Suprapubic skin (tissue), 4 donors: Measurements from ENCODE around the gene UVRAG. TPM values are rescaled to one million over a fixed set of nuclear protein-coding genes. Genes with fewer than 3 reads are reported as not detected.

Experiments
- DNase-seq, 2 donors: peaks; one replicate each; pipeline ENCODE4 v3.0.0-alpha.2; 2019; ENCODE audit warnings: low spot score in 2 of 2
- H3K27ac ChIP-seq: fragments of 200-600 bp; sonication (generic); one replicate; pipeline ENCODE4 v1.5.1; 2019
- H3K27me3 ChIP-seq: fragments of 200-600 bp; sonication (generic); one replicate; pipeline ENCODE4 v1.5.1; 2019
- H3K36me3 ChIP-seq: fragments of 200-600 bp; sonication (generic); one replicate; pipeline ENCODE4 v1.5.1; 2019
- H3K4me1 ChIP-seq: fragments of 200-600 bp; sonication (generic); one replicate; pipeline ENCODE4 v1.5.1; 2019
- H3K4me3 ChIP-seq: fragments of 200-600 bp; sonication (generic); one replicate; pipeline ENCODE4 v1.5.1; 2019; ENCODE audit warnings: mild to moderate bottlenecking
- H3K9me3 ChIP-seq: fragments of 200-600 bp; sonication (generic); one replicate; pipeline ENCODE4 v1.5.1; 2019
- CTCF ChIP-seq, 2 donors: fragments of 200-600 bp in 1 of 2; fragments of 450-650 bp in 1 of 2; sonication (generic) in 1 of 2; IDR thresholded peaks; one replicate each; pipeline ENCODE4 v1.5.1; 2016 to 2019; ENCODE audit warnings: antibody characterized with exemption in 2 of 2, mild to moderate bottlenecking in 1 of 2, moderate library complexity in 1 of 2
- EP300 ChIP-seq: sonication (generic); formaldehyde crosslinking; IDR thresholded peaks from one replicate; pipeline ENCODE4 v1.6.1; 2017; ENCODE audit warnings: antibody characterized with exemption
- POLR2A ChIP-seq, 2 donors: fragments of 450-650 bp; IDR thresholded peaks; one replicate each; pipeline ENCODE4 v1.6.1; 2017; ENCODE audit warnings: antibody characterized with exemption in 2 of 2, mild to moderate bottlenecking in 2 of 2, moderate library complexity in 2 of 2
- POLR2AphosphoS5 ChIP-seq, 3 donors: sonication (generic); formaldehyde crosslinking; IDR thresholded peaks; one replicate each; pipeline ENCODE4 v1.6.1; 2017; ENCODE audit warnings: antibody characterized with exemption in 3 of 3
- WGBS: methylation state at CpG from one replicate; pipeline ENCODE4 v1.1.5; 2018; 5-methylcytosine and 5-hydroxymethylcytosine counted together
- total RNA-seq, 4 donors: library from RNA; depleted of rRNA; stranded (reverse); fragments of >200 nt; gene quantifications; one replicate each; pipeline ENCODE4 v1.1.0, GENCODE V29; 2016

UVRAG gene
- total RNA-seq, 4 donors from 2014 or later: 17.5 to 30.0 (median 22.1) TPM

- Histone ChIP-seq H3K36me3 (no peaks in the 10 kb centered on the region), H3K4me3 (no peak overlapping the region), H3K4me1 (no peaks in the 10 kb centered on the region), H3K27ac (no peak overlapping the region), H3K27me3 (no peaks in the 10 kb centered on the region), H3K9me3 (no peaks in the 10 kb centered on the region)
- WGBS: 83% methylated on average over 9 of the region's 9 CpGs
- no peak for DNase-seq
- TF ChIP-seq POLR2AphosphoS5 (IDR thresholded peaks at IDR 0.05) (no peak), POLR2A (IDR thresholded peaks at IDR 0.05) (no peak), EP300 (no peak), CTCF (IDR thresholded peaks at IDR 0.05) (no peak)
Observed at GRCh38 chr11:76176463-76176862, 361.5 kb downstream of the UVRAG start.

GRCh38 chr11:76177250-76177686, 362.3 kb downstream of the UVRAG start:
- TF ChIP-seq POLR2AphosphoS5 (IDR thresholded peaks at IDR 0.05): no peak
- TF ChIP-seq POLR2A (IDR thresholded peaks at IDR 0.05): no peak
- no peak for TF ChIP-seq CTCF (IDR thresholded peaks at IDR 0.05)
- no peak for TF ChIP-seq EP300
- 100% methylated on average over 1 of the region's 6 CpGs for WGBS

GRCh38 chr11:76179147-76179546, 364.1 kb downstream of the UVRAG start:
- no peaks in the 10 kb centered on the region for H3K27me3 ChIP-seq
- no peaks in the 10 kb centered on the region for H3K4me1 ChIP-seq
- TF ChIP-seq EP300 (no peak), CTCF (IDR thresholded peaks at IDR 0.05) (no peak), POLR2AphosphoS5 (IDR thresholded peaks at IDR 0.05) (no peak), POLR2A (IDR thresholded peaks at IDR 0.05) (no peak)
- H3K9me3 ChIP-seq: no peaks in the 10 kb centered on the region
- DNase-seq: no peak
- 91% methylated on average over 10 of the region's 13 CpGs for WGBS
- H3K27ac ChIP-seq: no peak overlapping the region
- no peaks in the 10 kb centered on the region for H3K36me3 ChIP-seq
- no peak overlapping the region for H3K4me3 ChIP-seq

More at GRCh38 chr11:76177250-76177686, 362.3 kb downstream of the UVRAG start:
- DNase-seq: no peak
- Histone ChIP-seq H3K27ac (no peak overlapping the region), H3K36me3 (no peaks in the 10 kb centered on the region), H3K4me1 (no peaks in the 10 kb centered on the region), H3K4me3 (no peak overlapping the region), H3K27me3 (no peaks in the 10 kb centered on the region), H3K9me3 (no peaks in the 10 kb centered on the region)

GRCh38 chr11:76181371-76181770, 366.4 kb downstream of the UVRAG start:
- no peaks in the 10 kb centered on the region for H3K27me3 ChIP-seq
- no peak overlapping the region for H3K27ac ChIP-seq
- no peak overlapping the region for H3K4me3 ChIP-seq
- no peak for DNase-seq
- 90% methylated on average over 12 of the region's 15 CpGs for WGBS
- H3K36me3 ChIP-seq: no peaks in the 10 kb centered on the region
- no peak for TF ChIP-seq EP300
- no peak for TF ChIP-seq POLR2AphosphoS5 (IDR thresholded peaks at IDR 0.05)
- TF ChIP-seq POLR2A (IDR thresholded peaks at IDR 0.05): no peak
- no peak for TF ChIP-seq CTCF (IDR thresholded peaks at IDR 0.05)
- H3K4me1 ChIP-seq: peaks cover 6% of the 10 kb centered on the region
- H3K9me3 ChIP-seq: no peaks in the 10 kb centered on the region

GRCh38 chr11:76184551-76184993, 369.6 kb downstream of the UVRAG start:
- no peaks in the 10 kb centered on the region for H3K27me3 ChIP-seq
- H3K4me1 ChIP-seq: peaks cover 12% of the 10 kb centered on the region
- TF ChIP-seq POLR2A (IDR thresholded peaks at IDR 0.05) (no peak), EP300 (no peak), CTCF (IDR thresholded peaks at IDR 0.05) (no peak), POLR2AphosphoS5 (IDR thresholded peaks at IDR 0.05) (no peak)
- H3K9me3 ChIP-seq: no peaks in the 10 kb centered on the region
- DNase-seq: no peak
- 62% methylated on average over 6 of the region's 7 CpGs for WGBS
- no peaks in the 10 kb centered on the region for H3K36me3 ChIP-seq
- H3K4me3 ChIP-seq: no peak overlapping the region
- no peak overlapping the region for H3K27ac ChIP-seq
